Endothelial cell of umbilical vein (primary cell): ENCODE data around the gene RFNG. TPM values are rescaled to one million over a fixed set of nuclear protein-coding genes. Genes with fewer than 3 reads are reported as not detected.

Experiments
- BruUV-seq: library from RNA; stranded (reverse); fragments of 400-500 nt; replicated peaks from 2 replicates; lab custom pipeline; 2021; lab: Mats Ljungman, UMichigan
- CTCF ChIA-PET: fragments of 300-600, 350-600 bp; sonication (Branson Sonifier 250); formaldehyde crosslinking; loops from one replicate; lab custom pipeline; 2021; ENCODE audit warnings: antibody characterized with exemption, inconsistent platforms; lab: Charles Lee
- POLR2A ChIA-PET: fragments of 300-600, 350-600 bp; sonication (Branson Sonifier 250); formaldehyde crosslinking; loops from one replicate; lab custom pipeline; 2021; ENCODE audit warnings: antibody characterized with exemption, inconsistent platforms; lab: Charles Lee
- DNase-seq: peaks from one replicate; pipeline ENCODE4 v3.0.0-alpha.2; 2011; ENCODE audit warnings: low read depth, low spot score
- FAIRE-seq: peaks from 2 replicates; lab custom pipeline; 2011; peaks lifted over from hg19 to GRCh38; lab: Jason Lieb, UNC
- H2AFZ ChIP-seq: 2 replicates; pipeline ENCODE4 v1.6.0; 2012; ENCODE audit warnings: low read depth, low read length, control low read depth, inconsistent platforms
- H3K27ac ChIP-seq: 2 replicates; pipeline ENCODE4 v1.5.1; 2011; ENCODE audit warnings: low read depth, mild to moderate bottlenecking, control low read depth, low read length, moderate library complexity; ENCODE audit not compliant: insufficient read depth
- H3K27me3 ChIP-seq, 2 experiments: 2 replicates each; pipeline versions ENCODE4 v1.6.0 to v1.6.1; 2011; ENCODE audit warnings: low read length in 2 of 2, mixed read lengths in 1 of 2; ENCODE audit not compliant: control insufficient read depth in 2 of 2, insufficient read depth in 2 of 2
- H3K36me3 ChIP-seq, 2 experiments: 2 replicates in 1 of 2; 3 replicates in 1 of 2; pipeline ENCODE4 v1.5.1; 2011; ENCODE audit warnings: low read length in 2 of 2, mild to moderate bottlenecking in 1 of 2, moderate library complexity in 1 of 2; ENCODE audit not compliant: control insufficient read depth in 2 of 2, insufficient read depth in 2 of 2; ENCODE audit errors: extremely low read depth in 1 of 2
- H3K4me1 ChIP-seq: 3 replicates; pipeline ENCODE4 v1.5.1; 2011; ENCODE audit warnings: mild to moderate bottlenecking, low read length; ENCODE audit not compliant: control insufficient read depth, insufficient read depth; ENCODE audit errors: extremely low read depth
- H3K4me2 ChIP-seq: 2 replicates; pipeline ENCODE4 v1.6.1; 2011; ENCODE audit warnings: low read length, control low read depth, mixed read lengths; ENCODE audit not compliant: insufficient read depth
- H3K4me3 ChIP-seq, 3 experiments: fragments of 200-600 bp in 1 of 3; sonication (generic), shearing (Covaris generic) in 1 of 3; replicated peaks in 1 of 3; 2 replicates each; pipeline ENCODE4 v1.5.1; 2011 to 2016; ENCODE audit warnings: control low read depth in 3 of 3, low read length in 3 of 3, mild to moderate bottlenecking in 2 of 3, inconsistent platforms in 1 of 3, low read depth in 1 of 3, moderate library complexity in 1 of 3; ENCODE audit not compliant: insufficient read depth in 1 of 3
- H3K79me2 ChIP-seq: 2 replicates; pipeline ENCODE4 v1.6.0; 2012; ENCODE audit warnings: low read length, inconsistent platforms; ENCODE audit not compliant: control insufficient read depth, insufficient read depth
- H3K9ac ChIP-seq: replicated peaks from 2 replicates; pipeline ENCODE3; 2011; ENCODE audit warnings: low read length, control low read depth; ENCODE audit not compliant: insufficient read depth; ENCODE audit errors: extremely low read depth
- H3K9me1 ChIP-seq: replicated peaks from 3 replicates; pipeline ENCODE4 v1.6.0; 2011; ENCODE audit warnings: mild to moderate bottlenecking, low read length; ENCODE audit not compliant: control insufficient read depth, insufficient read depth; ENCODE audit errors: extremely low read depth
- H3K9me3 ChIP-seq: replicated peaks from 2 replicates; pipeline ENCODE4 v1.5.1; 2012; ENCODE audit warnings: low read length, inconsistent platforms; ENCODE audit not compliant: control insufficient read depth, insufficient read depth
- H4K20me1 ChIP-seq: replicated peaks from 2 replicates; pipeline ENCODE3; 2011; ENCODE audit warnings: mild to moderate bottlenecking, low read length; ENCODE audit not compliant: control insufficient read depth, insufficient read depth; ENCODE audit errors: extremely low read depth
- CTCF ChIP-seq, 2 donors: IDR thresholded peaks; 1 replicate in 1 of 2; 2 replicates in 1 of 2; pipeline ENCODE4 v1.5.1; 2011; ENCODE audit warnings: low read length in 2 of 2, mild to moderate bottlenecking in 2 of 2, moderate library complexity in 2 of 2, control low read depth in 1 of 2, inconsistent platforms in 1 of 2, low read depth in 1 of 2; ENCODE audit not compliant: insufficient read depth in 1 of 2; ENCODE audit errors: extremely low read depth in 1 of 2
- EZH2 ChIP-seq: IDR thresholded peaks from 2 replicates; pipeline ENCODE4 v1.6.1; 2012; ENCODE audit warnings: borderline replicate concordance, low read depth, mild to moderate bottlenecking, moderate library complexity, low read length, inconsistent platforms; ENCODE audit not compliant: severe bottlenecking
- FOS ChIP-seq: IDR thresholded peaks from 2 replicates; pipeline ENCODE4 v1.6.1; 2011; ENCODE audit warnings: mild to moderate bottlenecking, low read length, moderate library complexity, borderline replicate concordance; ENCODE audit not compliant: insufficient read depth
- GATA2 ChIP-seq: IDR thresholded peaks from 2 replicates; pipeline ENCODE4 v1.7.0; 2011; ENCODE audit warnings: low read depth, mild to moderate bottlenecking, moderate library complexity, mixed read lengths, low read length; ENCODE audit not compliant: insufficient read length, insufficient read depth
- JUN ChIP-seq: IDR thresholded peaks from 2 replicates; pipeline ENCODE4 v1.6.1; 2011; ENCODE audit warnings: borderline replicate concordance, low read depth; ENCODE audit not compliant: insufficient read length, insufficient read depth
- MAX ChIP-seq: IDR thresholded peaks from 2 replicates; pipeline ENCODE4 v1.6.1; 2011; ENCODE audit not compliant: insufficient read depth, insufficient read length
- MYC ChIP-seq: IDR thresholded peaks from one replicate; pipeline ENCODE4 v1.6.1; 2011; ENCODE audit warnings: mild to moderate bottlenecking, low read depth, low read length
- POLR2A ChIP-seq: IDR thresholded peaks from 2 replicates; pipeline ENCODE4 v1.6.1; 2012; ENCODE audit warnings: low read depth, mild to moderate bottlenecking, control low read depth, low read length
- POLR2AphosphoS5 ChIP-seq: IDR thresholded peaks from 2 replicates; pipeline ENCODE4 v1.6.1; 2012; ENCODE audit warnings: low read depth, mild to moderate bottlenecking, control low read depth, low read length, moderate library complexity; ENCODE audit not compliant: insufficient read depth
- dilution Hi-C: fragments of 300-500 bp; cut with MboI; formaldehyde crosslinking; loops from one replicate; pipeline ENCODE4 v1.15.0; 2019; ENCODE audit warnings: low sequenced_read_pairs; ENCODE audit not compliant: extremely low pct_ligation_motif_present
- intact Hi-C: fragments of 100-400 bp; cut with micrococcal nuclease; formaldehyde crosslinking; loops from one replicate; pipeline ENCODE4 v1.10.0; 2022
- polyA plus RNA-seq, 4 experiments: library from polyadenylated mRNA; depleted of rRNA in 3 of 4; stranded (reverse) in 3 of 4; unstranded in 1 of 4; fragments of >200 nt; gene quantifications; 2 replicates each; pipeline versions ENCODE4 v1.2.1 to v1.2.3, GENCODE V29; 2011 to 2012; ENCODE audit warnings: missing spikeins in 1 of 4
- total RNA-seq: library from RNA; stranded (reverse); gene quantifications from 2 replicates; pipeline ENCODE4 v1.2.3, GENCODE V29; 2021

RFNG gene
- total and polyA plus RNA-seq, 2 donors (not counting 3 experiments of a cell fraction or from before 2014, with no cell fraction given) = 33.7 to 40.0 TPM

GRCh38 chr17:82025401-82026107 is 26.1 kb downstream of the RFNG start:
- dilution Hi-C loops = no loop called here
- no peak for TF ChIP-seq FOS
- no peak for TF ChIP-seq EZH2
- no peak for TF ChIP-seq JUN
- TF ChIP-seq MYC = no peak
- TF ChIP-seq MAX = no peak
- TF ChIP-seq GATA2 = no peak
- no peak for TF ChIP-seq POLR2AphosphoS5
- no peak for TF ChIP-seq CTCF (IDR thresholded peaks at IDR 0.05; ENCODE audit: extremely low read depth in 1 of 2, insufficient read depth in 1 of 2, low read depth in 1 of 2, low read length in 2 of 2)
- TF ChIP-seq POLR2A = no peak
- Histone ChIP-seq H3K4me1 (peaks cover 12% of the 10 kb centered on the region), H3K9me1 (no peaks in the 10 kb centered on the region), H3K79me2 (peaks cover 5% of the 10 kb centered on the region), H3K36me3 (no peaks in the 10 kb centered on the region), H3K9ac (no peak overlapping the region), H4K20me1 (no peaks in the 10 kb centered on the region), H2AFZ (no peak overlapping the region), H3K4me3 (no peak overlapping the region), H3K27ac (no peak overlapping the region), H3K9me3 (no peaks in the 10 kb centered on the region), H3K4me2 (no peak overlapping the region), H3K27me3 (no peaks in the 10 kb centered on the region)
- ChIA-PET CTCF (interaction anchor here (1.2 kb wide), 1 partner anchor 12 kb away, joined by 3 read pairs; the partner anchor contains the start of gene DCXR), POLR2A (no interaction called here)
- intact Hi-C loops = loop anchor here (10.0 kb wide), 1 partner anchor 189 kb away; the partner anchor contains the start of gene CCDC57
- DNase-seq (no peak), FAIRE-seq (no peak)
- BruUV-seq = no TSS peak
